Measurements from ENCODE around the gene TCF7L2.

The TCF7L2 gene

DNA sequence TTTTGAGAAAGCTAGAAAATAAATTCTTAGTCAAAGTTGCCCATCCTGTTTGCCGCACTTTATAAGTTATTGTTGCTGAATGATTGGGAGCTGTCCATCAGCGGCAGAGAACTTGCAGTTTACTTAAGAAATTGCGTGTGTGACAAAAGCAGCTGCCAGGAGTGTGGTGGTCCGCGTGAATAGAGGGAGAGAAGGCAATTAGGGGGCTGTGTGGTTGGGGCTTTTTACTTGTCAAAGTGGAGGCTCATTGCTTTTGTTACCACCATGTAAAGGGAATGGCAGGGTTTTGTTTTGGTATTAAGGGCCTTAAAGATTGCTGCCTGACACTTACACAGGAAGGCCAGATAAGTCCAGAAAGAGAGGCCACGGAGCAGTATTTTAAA, 177.8 kb downstream of the TCF7L2 start:
- Mint-ChIP-seq H3K9me3 (no peaks in the 10 kb centered on the region), H3K27ac (peak overlapping the region; percentile 69 to 79 (median 78)), H3K4me1 (peaks cover 65% of the 10 kb centered on the region), H3K27me3 (ENCODE audit: low read depth) (peaks cover 10% of the 10 kb centered on the region), H3K36me3 (ENCODE audit: low read depth) (no peaks in the 10 kb centered on the region), H3K4me3 (peak overlapping the region; percentile 65 to 87 (median 77))
- no peak for TF ChIP-seq CTCF (IDR thresholded peaks at IDR 0.05; ENCODE audit: unreplicated experiment in 3 of 3)

GRCh38 chr10:113128450-113129070, 178.5 kb downstream of the TCF7L2 start:
- H3K27me3 Mint-ChIP-seq (ENCODE audit: low read depth) = peaks cover 10% of the 10 kb centered on the region
- peak overlapping the region; percentile 65 to 87 (median 77) for H3K4me3 Mint-ChIP-seq
- H3K4me1 Mint-ChIP-seq = peaks cover 67% of the 10 kb centered on the region
- peak overlapping the region; percentile 57 to 78 (median 69) for H3K27ac Mint-ChIP-seq
- H3K36me3 Mint-ChIP-seq (ENCODE audit: low read depth) = no peaks in the 10 kb centered on the region
- TF ChIP-seq CTCF (IDR thresholded peaks at IDR 0.05; ENCODE audit: unreplicated experiment in 3 of 3) = no peak
- no peaks in the 10 kb centered on the region for H3K9me3 Mint-ChIP-seq

GRCh38 chr10:113129117-113129516, 179.1 kb downstream of the TCF7L2 start:
- Mint-ChIP-seq H3K27ac (peak overlapping the region; percentile 57 to 78 (median 69)), H3K27me3 (ENCODE audit: low read depth) (peaks cover 10% of the 10 kb centered on the region), H3K4me1 (peaks cover 72% of the 10 kb centered on the region), H3K4me3 (peak overlapping the region; percentile 65 to 87 (median 77)), H3K36me3 (ENCODE audit: low read depth) (peaks cover 4% of the 10 kb centered on the region), H3K9me3 (no peaks in the 10 kb centered on the region)
- no peak for TF ChIP-seq CTCF (IDR thresholded peaks at IDR 0.05; ENCODE audit: unreplicated experiment in 3 of 3)

GRCh38 chr10:113130014-113130641, 180.1 kb downstream of the TCF7L2 start:
- Mint-ChIP-seq H3K27me3 (ENCODE audit: low read depth) (peaks cover 10% of the 10 kb centered on the region), H3K4me1 (peaks cover 67% of the 10 kb centered on the region), H3K9me3 (no peaks in the 10 kb centered on the region), H3K27ac (peak overlapping the region in 2 of 3 experiments; percentile 69 to 78), H3K4me3 (peak overlapping the region in 2 of 3 experiments; percentile 2 to 33), H3K36me3 (ENCODE audit: low read depth) (peaks cover 4% of the 10 kb centered on the region)
- no peak for TF ChIP-seq CTCF (IDR thresholded peaks at IDR 0.05; ENCODE audit: unreplicated experiment in 3 of 3)

DNA sequence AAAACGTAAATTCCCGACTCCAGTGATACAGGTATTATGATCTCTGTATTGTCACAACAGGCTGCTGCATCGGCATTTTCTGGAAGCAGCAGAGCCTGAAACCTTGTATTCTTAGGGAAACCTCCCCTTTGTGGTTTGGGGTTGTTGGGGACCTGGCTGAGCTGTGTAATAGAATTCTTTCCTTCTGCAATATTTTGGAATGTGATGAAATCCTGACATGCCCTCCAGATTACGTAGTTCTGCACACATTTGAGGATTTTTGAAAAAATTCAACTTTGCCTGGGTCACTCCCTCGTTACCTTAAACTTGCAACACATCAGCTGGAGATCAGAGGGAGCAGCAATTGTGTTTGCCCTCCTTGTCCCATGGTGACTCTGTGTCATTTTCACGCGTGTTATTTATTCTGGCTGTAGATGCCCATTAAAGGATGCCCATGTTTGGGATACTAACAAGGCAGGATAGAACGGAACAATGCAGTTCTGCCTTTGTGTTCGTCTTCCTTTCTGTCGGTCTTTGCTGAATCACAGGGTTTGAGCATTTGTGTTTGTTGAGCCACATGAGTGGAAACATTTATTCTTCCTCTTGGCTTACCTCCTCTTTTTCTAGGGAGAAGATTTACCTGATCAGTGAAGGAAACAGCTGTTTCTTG, 181.7 kb downstream of the TCF7L2 start:
- Mint-ChIP-seq H3K27me3 (ENCODE audit: low read depth) (peaks cover 5% of the 10 kb centered on the region), H3K4me3 (peak overlapping the region in 2 of 3 experiments; percentile 44 to 56), H3K36me3 (ENCODE audit: low read depth) (peaks cover 17% of the 10 kb centered on the region), H3K4me1 (peaks cover 62% of the 10 kb centered on the region), H3K27ac (peak overlapping the region; percentile 1 to 76 (median 56)), H3K9me3 (no peaks in the 10 kb centered on the region)
- no peak for TF ChIP-seq CTCF (IDR thresholded peaks at IDR 0.05; ENCODE audit: unreplicated experiment in 3 of 3)

Measured in nephron (organoid).